Upper lobe of left lung (tissue), 4 donors: ENCODE data around the gene AMZ1.

Experiments
- CTCF ChIP-seq, 6 experiments: fragments of 450-650 bp in 4 of 6; fragments of 200-600 bp in 2 of 6; sonication (generic) in 2 of 6; IDR thresholded peaks; one replicate each; pipeline ENCODE4 v1.5.1; 2016 to 2019; ENCODE audit warnings: antibody characterized with exemption in 6 of 6
- POLR2A ChIP-seq, 4 donors: fragments of 450-650 bp; IDR thresholded peaks; one replicate each; pipeline ENCODE4 v1.5.1; 2016 to 2017; ENCODE audit warnings: antibody characterized with exemption in 4 of 4, mild to moderate bottlenecking in 2 of 4
- POLR2AphosphoS5 ChIP-seq, 2 donors: sonication (generic); formaldehyde crosslinking; IDR thresholded peaks; one replicate each; pipeline ENCODE4 v1.5.1; 2017; ENCODE audit warnings: antibody characterized with exemption in 2 of 2

GRCh38 chr7:2646336-2646679, 41.7 kb upstream of the AMZ1 start:
- TF ChIP-seq CTCF (IDR thresholded peaks at IDR 0.05) (no peak), POLR2A (IDR thresholded peaks at IDR 0.05) (no peak), POLR2AphosphoS5 (IDR thresholded peaks at IDR 0.05) (no peak)
